ENCODE results near the gene MXD3. TPM values are rescaled to one million over a fixed set of nuclear protein-coding genes. Genes with fewer than 3 reads are reported as not detected.

Gene MXD3
- total and polyA plus RNA-seq, 10 of the 15 experiments (the other 5 are each of a cell fraction or from before 2014, with no cell fraction given): 0.24 to 29.8 (median 13.5) TPM

DNA sequence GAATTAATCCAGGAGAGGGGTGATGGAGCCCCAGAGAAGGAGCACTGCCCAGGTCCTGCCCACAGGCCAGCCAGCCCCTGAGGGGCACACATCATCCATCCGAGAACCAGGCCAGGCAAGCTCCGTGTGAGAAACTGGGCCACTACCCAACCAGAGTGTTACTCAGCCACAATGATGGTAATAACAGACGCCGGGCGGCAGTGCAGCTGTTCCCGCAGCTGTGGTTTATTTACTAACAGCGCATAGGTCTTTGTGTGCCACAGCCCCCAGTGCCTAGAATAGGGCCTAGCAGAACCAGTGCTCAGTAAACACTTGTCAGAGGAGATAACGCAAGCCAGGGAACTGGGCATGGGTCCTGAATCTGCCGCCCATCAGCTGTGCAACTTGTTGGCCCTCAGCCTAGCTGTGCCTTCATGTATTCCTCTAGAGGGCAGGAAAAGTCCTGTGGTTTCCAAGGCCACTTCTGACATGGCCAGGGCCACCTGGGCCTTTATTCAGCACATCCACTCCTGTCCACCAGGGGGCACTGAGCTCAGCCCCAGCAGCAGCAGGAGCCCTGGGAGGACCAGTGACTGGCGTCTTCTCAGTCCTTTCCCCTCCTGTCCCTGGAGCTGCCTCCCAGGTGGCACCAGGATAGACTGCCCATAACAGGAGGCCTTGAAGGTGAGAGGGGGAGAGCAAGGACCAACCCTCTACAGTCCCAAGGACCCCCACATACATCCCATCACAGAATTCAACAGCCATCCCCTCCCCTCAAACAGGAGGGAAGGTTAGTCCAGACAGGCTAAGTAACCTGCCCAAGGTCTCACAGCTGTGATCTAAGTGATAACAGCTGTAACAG is 2.1 kb downstream of the MXD3 start (continued):
- TF ChIP-seq IKZF1 (conservative IDR thresholded peaks at IDR 0.05): 0 out of 2 replicates have a peak, but pooled peaks have one; percentile 18
- peak; percentile 55; the same call in 1 of the 2 replicates for TF ChIP-seq RAD21 (IDR thresholded peaks at IDR 0.05; ENCODE audit: insufficient read depth, low read depth, low read length)
- TF ChIP-seq, protein P1, sequence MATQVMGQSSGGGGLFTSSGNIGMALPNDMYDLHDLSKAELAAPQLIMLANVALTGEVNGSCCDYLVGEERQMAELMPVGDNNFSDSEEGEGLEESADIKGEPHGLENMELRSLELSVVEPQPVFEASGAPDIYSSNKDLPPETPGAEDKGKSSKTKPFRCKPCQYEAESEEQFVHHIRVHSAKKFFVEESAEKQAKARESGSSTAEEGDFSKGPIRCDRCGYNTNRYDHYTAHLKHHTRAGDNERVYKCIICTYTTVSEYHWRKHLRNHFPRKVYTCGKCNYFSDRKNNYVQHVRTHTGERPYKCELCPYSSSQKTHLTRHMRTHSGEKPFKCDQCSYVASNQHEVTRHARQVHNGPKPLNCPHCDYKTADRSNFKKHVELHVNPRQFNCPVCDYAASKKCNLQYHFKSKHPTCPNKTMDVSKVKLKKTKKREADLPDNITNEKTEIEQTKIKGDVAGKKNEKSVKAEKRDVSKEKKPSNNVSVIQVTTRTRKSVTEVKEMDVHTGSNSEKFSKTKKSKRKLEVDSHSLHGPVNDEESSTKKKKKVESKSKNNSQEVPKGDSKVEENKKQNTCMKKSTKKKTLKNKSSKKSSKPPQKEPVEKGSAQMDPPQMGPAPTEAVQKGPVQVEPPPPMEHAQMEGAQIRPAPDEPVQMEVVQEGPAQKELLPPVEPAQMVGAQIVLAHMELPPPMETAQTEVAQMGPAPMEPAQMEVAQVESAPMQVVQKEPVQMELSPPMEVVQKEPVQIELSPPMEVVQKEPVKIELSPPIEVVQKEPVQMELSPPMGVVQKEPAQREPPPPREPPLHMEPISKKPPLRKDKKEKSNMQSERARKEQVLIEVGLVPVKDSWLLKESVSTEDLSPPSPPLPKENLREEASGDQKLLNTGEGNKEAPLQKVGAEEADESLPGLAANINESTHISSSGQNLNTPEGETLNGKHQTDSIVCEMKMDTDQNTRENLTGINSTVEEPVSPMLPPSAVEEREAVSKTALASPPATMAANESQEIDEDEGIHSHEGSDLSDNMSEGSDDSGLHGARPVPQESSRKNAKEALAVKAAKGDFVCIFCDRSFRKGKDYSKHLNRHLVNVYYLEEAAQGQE (IDR thresholded peaks at IDR 0.05; ENCODE audit: low read depth, low read length): no peak
- TF ChIP-seq RUNX3 (IDR thresholded peaks at IDR 0.05; ENCODE audit: low read length): peak; percentile 59
- peak; percentile 66 for TF ChIP-seq SMC3 (IDR thresholded peaks at IDR 0.05; ENCODE audit: borderline replicate concordance, low read length)

- ChIA-PET SMC1A (ENCODE audit: uncharacterized antibody, unreplicated experiment) (interaction anchor here (1.0 to 4.9 kb wide), 5 partner anchors 8 to 195 kb away, joined by 3 to 26 read pairs (median 10); partner anchors contain the start of gene LMAN2), CTCF (interaction anchor here (1.0 to 3.6 kb wide), 16 partner anchors 7 to 285 kb away, joined by 3 to 56 read pairs (median 13); partner anchors contain the start of gene PDLIM7), POLR2A (interaction anchor here (1.0 kb wide), 1 partner anchor 120 kb away, joined by 4 read pairs; no protein-coding TSS in a partner anchor), RAD21 (ENCODE audit: unreplicated experiment) (interaction anchor here (1.5 to 1.7 kb wide), 3 partner anchors 84 to 199 kb away, joined by 3 to 6 read pairs (median 4); no protein-coding TSS in a partner anchor)
- ATAC-seq (no peak), FAIRE-seq (no peak), DNase-seq (ENCODE audit: low read depth, low spot score) (no peak)
- Histone ChIP-seq H4K20me1 (ENCODE audit: control insufficient read depth, insufficient read depth) (no peaks in the 10 kb centered on the region), H3K4me3 (no peak overlapping the region), H3K36me3 (ENCODE audit: control insufficient read depth in 2 of 2, insufficient read depth in 2 of 2, low read length in 1 of 2) (peaks cover 7 to 16% of the 10 kb centered on the region in 2 experiments), H3K79me2 (ENCODE audit: control insufficient read depth, insufficient read depth, low read length) (peaks cover 30% of the 10 kb centered on the region), H2AFZ (ENCODE audit: control insufficient read depth, low read depth, low read length) (no peak overlapping the region), H3K27me3 (replicated peaks in 1 of 2; ENCODE audit: control insufficient read depth in 2 of 2, insufficient read depth in 2 of 2, low read length in 1 of 2) (no peaks in the 10 kb centered on the region), H3K27ac (ENCODE audit: control insufficient read depth, insufficient read depth) (no peak overlapping the region), H3K4me2 (ENCODE audit: control insufficient read depth, insufficient read depth) (no peak overlapping the region), H3K9me3 (replicated peaks; ENCODE audit: control insufficient read depth, insufficient read depth, low read length) (no peaks in the 10 kb centered on the region), H3K9ac (ENCODE audit: control insufficient read depth, insufficient read depth, low read length) (no peak overlapping the region), H3K4me1 (ENCODE audit: control insufficient read depth, insufficient read depth, low read length) (peaks cover 29% of the 10 kb centered on the region)
- BruUV-seq (replicated peaks): no TSS peak
- 86% methylated on average over 11 of the region's 11 CpGs for WGBS (ENCODE audit: insufficient coverage, insufficient replicate concordance, low lambda C conversion rate, missing lambda C conversion rate)
- intact Hi-C loops (cut with micrococcal nuclease; ENCODE audit: unreplicated experiment) (loop anchor here (2.0 to 10.0 kb wide), 2 partner anchors 148 to 286 kb away; partner anchors contain the start of gene TMED9), in situ Hi-C loops (cut with MboI) (no loop called here)
- TF ChIP-seq RB1 (IDR thresholded peaks at IDR 0.05; ENCODE audit: borderline replicate concordance): no peak
- no peak for TF ChIP-seq BACH1 (IDR thresholded peaks at IDR 0.05; ENCODE audit: borderline replicate concordance)
- TF ChIP-seq NKRF (conservative IDR thresholded peaks at IDR 0.05): no peak
- TF ChIP-seq, protein P2, sequence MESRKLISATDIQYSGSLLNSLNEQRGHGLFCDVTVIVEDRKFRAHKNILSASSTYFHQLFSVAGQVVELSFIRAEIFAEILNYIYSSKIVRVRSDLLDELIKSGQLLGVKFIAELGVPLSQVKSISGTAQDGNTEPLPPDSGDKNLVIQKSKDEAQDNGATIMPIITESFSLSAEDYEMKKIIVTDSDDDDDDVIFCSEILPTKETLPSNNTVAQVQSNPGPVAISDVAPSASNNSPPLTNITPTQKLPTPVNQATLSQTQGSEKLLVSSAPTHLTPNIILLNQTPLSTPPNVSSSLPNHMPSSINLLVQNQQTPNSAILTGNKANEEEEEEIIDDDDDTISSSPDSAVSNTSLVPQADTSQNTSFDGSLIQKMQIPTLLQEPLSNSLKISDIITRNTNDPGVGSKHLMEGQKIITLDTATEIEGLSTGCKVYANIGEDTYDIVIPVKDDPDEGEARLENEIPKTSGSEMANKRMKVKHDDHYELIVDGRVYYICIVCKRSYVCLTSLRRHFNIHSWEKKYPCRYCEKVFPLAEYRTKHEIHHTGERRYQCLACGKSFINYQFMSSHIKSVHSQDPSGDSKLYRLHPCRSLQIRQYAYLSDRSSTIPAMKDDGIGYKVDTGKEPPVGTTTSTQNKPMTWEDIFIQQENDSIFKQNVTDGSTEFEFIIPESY (IDR thresholded peaks at IDR 0.05): no peak
- no peak for TF ChIP-seq FOS (IDR thresholded peaks at IDR 0.05; ENCODE audit: borderline replicate concordance, extremely low read depth, insufficient read length)
- TF ChIP-seq MTA2 (IDR thresholded peaks at IDR 0.05; ENCODE audit: low read depth): no peak
- no peak for TF ChIP-seq SMARCA5 (IDR thresholded peaks at IDR 0.05)
- no peak for TF ChIP-seq RELA (IDR thresholded peaks at IDR 0.05; ENCODE audit: borderline replicate concordance, partially characterized antibody)
- no peak for TF ChIP-seq WRNIP1 (IDR thresholded peaks at IDR 0.05; ENCODE audit: borderline replicate concordance, low read depth, low read length)
Observed at GRCh38 chr5:177308740-177309139, 3.0 kb downstream of the MXD3 start.

Measured in GM12878 (cell line).